NCI-H510A treated with DMSO at 0.1 percent for 48 hours (cell line): ENCODE results near the gene TIMMDC1.

Experiments used
- DNase-seq: peaks from one replicate; lab custom pipeline; 2025; lab: John Stamatoyannopoulos, UW

The TIMMDC1 gene

GRCh38 chr3:119498186-119499011 lies at the start of gene TIMMDC1:
TSS of gene TIMMDC1 (plus strand) at chr3:119498547. CDS start at chr3:119498734, 187 bp downstream.
- peak; percentile 88 for DNase-seq

GRCh38 chr3:119453822-119454221 lies 44.5 kb upstream of the TIMMDC1 start:
- no peak for DNase-seq

GRCh38 chr3:119456469-119456868 lies 41.9 kb upstream of the TIMMDC1 start:
- DNase-seq, result no peak

- DNase-seq, result no peak
These were observed 41.1 kb upstream of the TIMMDC1 start for GRCh38 chr3:119457246-119457645.

GRCh38 chr3:119463171-119464169 lies 34.9 kb upstream of the TIMMDC1 start, which contains the start of gene TMEM39A:
TSS of gene TMEM39A (minus strand) at chr3:119463615. CDS start at chr3:119462074, 1,541 bp downstream.
- DNase-seq, result peak; percentile 93

GRCh38 chr3:119468041-119468440 lies 30.3 kb upstream of the TIMMDC1 start:
- no peak for DNase-seq

- DNase-seq, result no peak
These were observed 28.7 kb upstream of the TIMMDC1 start for GRCh38 chr3:119469418-119470189.

GRCh38 chr3:119470866-119471265 lies 27.5 kb upstream of the TIMMDC1 start:
- DNase-seq, result no peak

GRCh38 chr3:119481079-119481478 lies 17.3 kb upstream of the TIMMDC1 start:
- DNase-seq, result no peak

- no peak for DNase-seq
These were observed 15.2 kb upstream of the TIMMDC1 start for GRCh38 chr3:119483101-119483500.

- no peak for DNase-seq
These were observed 12.8 kb upstream of the TIMMDC1 start for GRCh38 chr3:119485563-119485962.

- no peak for DNase-seq
These were observed 8.2 kb upstream of the TIMMDC1 start for GRCh38 chr3:119490153-119490552.

GRCh38 chr3:119492128-119492527 lies 6.2 kb upstream of the TIMMDC1 start:
- DNase-seq, result no peak

- no peak for DNase-seq
These were observed 5.5 kb upstream of the TIMMDC1 start for GRCh38 chr3:119492810-119493209.

GRCh38 chr3:119494597-119494996 lies 3.8 kb upstream of the TIMMDC1 start:
- DNase-seq, result no peak

- no peak for DNase-seq
These were observed 544 bp upstream of the TIMMDC1 start for GRCh38 chr3:119497820-119498185.

- no peak for DNase-seq
These were observed 1.9 kb downstream of the TIMMDC1 start for GRCh38 chr3:119500265-119500664.

- DNase-seq, result no peak
These were observed 2.6 kb downstream of the TIMMDC1 start for GRCh38 chr3:119500901-119501300.

GRCh38 chr3:119506631-119507030 lies 8.3 kb downstream of the TIMMDC1 start:
- DNase-seq, result no peak

- no peak for DNase-seq
These were observed 9.1 kb downstream of the TIMMDC1 start for GRCh38 chr3:119507404-119507803.

- DNase-seq, result no peak
These were observed 10.0 kb downstream of the TIMMDC1 start for GRCh38 chr3:119508172-119508845.
